ENCODE data around the gene STRA8. TPM values are rescaled to one million over a fixed set of nuclear protein-coding genes. Genes with fewer than 3 reads are reported as not detected.

Gene STRA8
- total RNA-seq, 2 donors from 2014 or later: not detected

DNA sequence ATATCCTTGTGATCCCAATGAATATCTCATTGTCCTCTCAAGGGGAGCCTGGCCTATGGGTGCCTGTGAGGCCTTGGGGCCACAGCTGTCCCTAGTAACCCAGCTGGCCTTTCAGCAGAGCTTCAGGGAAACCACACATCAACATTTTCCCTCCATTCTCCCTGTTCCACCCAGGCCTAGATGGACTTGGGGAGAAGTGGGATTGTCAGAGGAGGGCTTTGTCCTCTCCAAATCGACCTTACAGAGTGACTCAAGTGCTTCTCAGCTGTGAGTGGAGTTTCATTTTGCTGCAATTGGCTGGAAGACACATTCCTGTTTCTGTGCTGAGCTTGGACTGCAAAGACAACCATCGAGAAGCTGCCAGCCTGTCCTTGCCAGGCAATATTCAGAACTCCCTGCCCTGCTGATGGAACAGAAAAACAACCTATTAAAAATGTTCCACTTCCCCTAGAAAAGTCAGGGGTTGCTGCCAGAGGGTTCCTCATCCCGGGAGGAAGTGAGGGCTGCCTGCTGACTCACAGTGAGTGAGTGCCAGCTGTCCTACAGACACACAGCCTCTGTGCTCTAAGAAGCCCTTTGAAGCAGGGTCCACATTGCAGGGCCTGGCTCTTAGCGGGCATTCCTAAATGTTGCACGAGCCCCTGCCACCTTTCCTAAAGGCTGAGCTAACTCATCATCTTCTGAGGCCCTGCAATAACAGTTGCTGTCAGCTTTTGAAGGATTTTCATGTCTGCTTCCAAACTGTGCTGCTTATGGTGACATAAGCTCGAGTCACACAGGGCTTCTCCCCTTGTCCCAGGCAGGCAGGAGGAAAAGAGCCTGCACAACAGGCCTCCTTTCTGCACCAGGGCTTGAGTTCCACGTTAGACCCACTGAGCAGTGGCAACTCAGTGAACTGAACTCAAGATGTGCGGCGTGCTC is 20.5 kb downstream of the STRA8 start:
- Histone ChIP-seq H3K27ac (peak overlapping the region; percentile 90), H3K27me3 (replicated peaks; ENCODE audit: insufficient read depth) (no peaks in the 10 kb centered on the region), H3K4me1 (ENCODE audit: control insufficient read depth in 1 of 2, low read depth in 2 of 2) (peaks cover 19 to 28% of the 10 kb centered on the region in 2 donors), H3K9me3 (no peaks in the 10 kb centered on the region), H3K4me3 (peak overlapping the region; percentile 41), H3K36me3 (no peaks in the 10 kb centered on the region)
- TF ChIP-seq, protein P1, sequence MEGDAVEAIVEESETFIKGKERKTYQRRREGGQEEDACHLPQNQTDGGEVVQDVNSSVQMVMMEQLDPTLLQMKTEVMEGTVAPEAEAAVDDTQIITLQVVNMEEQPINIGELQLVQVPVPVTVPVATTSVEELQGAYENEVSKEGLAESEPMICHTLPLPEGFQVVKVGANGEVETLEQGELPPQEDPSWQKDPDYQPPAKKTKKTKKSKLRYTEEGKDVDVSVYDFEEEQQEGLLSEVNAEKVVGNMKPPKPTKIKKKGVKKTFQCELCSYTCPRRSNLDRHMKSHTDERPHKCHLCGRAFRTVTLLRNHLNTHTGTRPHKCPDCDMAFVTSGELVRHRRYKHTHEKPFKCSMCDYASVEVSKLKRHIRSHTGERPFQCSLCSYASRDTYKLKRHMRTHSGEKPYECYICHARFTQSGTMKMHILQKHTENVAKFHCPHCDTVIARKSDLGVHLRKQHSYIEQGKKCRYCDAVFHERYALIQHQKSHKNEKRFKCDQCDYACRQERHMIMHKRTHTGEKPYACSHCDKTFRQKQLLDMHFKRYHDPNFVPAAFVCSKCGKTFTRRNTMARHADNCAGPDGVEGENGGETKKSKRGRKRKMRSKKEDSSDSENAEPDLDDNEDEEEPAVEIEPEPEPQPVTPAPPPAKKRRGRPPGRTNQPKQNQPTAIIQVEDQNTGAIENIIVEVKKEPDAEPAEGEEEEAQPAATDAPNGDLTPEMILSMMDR (IDR thresholded peaks at IDR 0.05): no peak
- peak; percentile 74 for DNase-seq (ENCODE audit: low spot score)
- ATAC-seq (ENCODE audit: insufficient number of reproducible peaks, low FRiP score, low read depth): peak; percentile 85

DNA sequence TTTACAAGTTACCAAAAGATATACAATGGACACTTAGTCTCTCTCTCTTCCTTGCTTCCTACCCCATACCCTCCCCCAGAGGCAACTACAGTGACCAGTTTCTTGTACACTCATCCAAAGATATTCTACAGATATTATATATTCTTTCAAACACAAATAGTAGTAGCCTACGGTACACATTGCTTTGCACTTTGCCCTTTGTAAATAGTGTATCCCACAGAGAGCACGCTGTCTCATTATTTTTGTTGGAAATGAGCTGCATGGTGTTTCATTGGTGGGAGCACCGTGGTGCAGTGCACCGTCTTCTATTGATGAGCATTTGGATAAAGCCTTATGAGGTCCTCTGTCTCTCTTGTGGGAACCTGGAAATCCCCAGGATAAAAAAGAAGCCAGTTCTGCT is 24.2 kb downstream of the STRA8 start:
- TF ChIP-seq, protein P1 (IDR thresholded peaks at IDR 0.05): no peak
- H3K36me3 ChIP-seq: no peaks in the 10 kb centered on the region
- H3K9me3 ChIP-seq: no peaks in the 10 kb centered on the region
- peaks cover 19 to 44% of the 10 kb centered on the region in 2 donors for H3K4me1 ChIP-seq (ENCODE audit: control insufficient read depth in 1 of 2, low read depth in 2 of 2)
- no peaks in the 10 kb centered on the region for H3K27me3 ChIP-seq (replicated peaks; ENCODE audit: insufficient read depth)
- DNase-seq (ENCODE audit: low spot score): no peak
- no peak for ATAC-seq (ENCODE audit: insufficient number of reproducible peaks, low FRiP score, low read depth)
- H3K4me3 ChIP-seq: no peak overlapping the region
- no peak overlapping the region for H3K27ac ChIP-seq

DNA sequence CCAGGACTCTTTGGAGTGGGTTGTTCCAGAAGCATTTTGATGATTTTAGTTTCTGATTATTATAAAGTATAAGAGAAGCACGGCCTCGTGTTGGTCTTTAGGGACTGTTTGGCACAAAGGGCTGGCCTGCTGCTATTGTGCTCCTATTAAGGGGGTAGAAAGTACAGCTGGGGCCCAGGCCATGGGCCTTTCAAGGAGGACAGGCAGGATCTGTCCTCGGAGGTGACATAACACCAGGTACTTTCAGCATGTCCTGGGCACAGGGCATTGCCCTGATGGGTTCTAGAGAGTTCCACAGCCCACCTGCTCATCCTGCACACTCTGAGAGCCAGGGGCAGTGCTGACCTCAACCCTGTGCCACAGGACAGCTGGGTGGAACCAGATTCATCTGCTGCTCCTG is 24.9 kb downstream of the STRA8 start:
- Histone ChIP-seq H3K27ac (no peak overlapping the region), H3K27me3 (replicated peaks; ENCODE audit: insufficient read depth) (no peaks in the 10 kb centered on the region), H3K9me3 (no peaks in the 10 kb centered on the region), H3K36me3 (no peaks in the 10 kb centered on the region), H3K4me1 (ENCODE audit: control insufficient read depth in 1 of 2, low read depth in 2 of 2) (peaks cover 13 to 36% of the 10 kb centered on the region in 2 donors), H3K4me3 (no peak overlapping the region)
- TF ChIP-seq, protein P1 (IDR thresholded peaks at IDR 0.05): no peak
- DNase-seq (ENCODE audit: low spot score) (no peak), ATAC-seq (ENCODE audit: insufficient number of reproducible peaks, low FRiP score, low read depth) (no peak)

DNA sequence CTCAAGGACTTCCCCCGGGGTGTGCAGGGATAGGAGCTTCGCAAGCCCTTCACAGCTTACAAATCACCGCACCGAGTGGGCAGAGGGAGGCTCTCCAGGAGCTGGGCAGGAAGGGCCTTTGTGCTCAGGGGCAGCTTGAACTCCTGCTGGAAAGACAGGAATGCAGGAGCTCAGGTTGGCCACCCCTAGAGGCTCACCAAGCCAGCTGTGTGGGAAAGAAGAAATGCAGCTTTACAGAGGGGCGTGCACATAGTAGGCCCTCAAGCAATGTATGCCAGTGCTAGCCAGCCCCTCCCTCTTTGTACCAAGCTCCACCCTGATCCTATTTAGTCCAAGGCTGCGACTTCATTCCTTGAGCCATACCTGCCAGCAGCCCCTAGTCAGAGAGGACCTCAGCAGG is 26.1 kb downstream of the STRA8 start:
- Histone ChIP-seq H3K4me3 (no peak overlapping the region), H3K27ac (no peak overlapping the region), H3K9me3 (no peaks in the 10 kb centered on the region), H3K4me1 (ENCODE audit: control insufficient read depth in 1 of 2, low read depth in 2 of 2) (peaks cover 5 to 28% of the 10 kb centered on the region in 2 donors), H3K27me3 (replicated peaks; ENCODE audit: insufficient read depth) (no peaks in the 10 kb centered on the region), H3K36me3 (no peaks in the 10 kb centered on the region)
- DNase-seq (ENCODE audit: low spot score) (no peak), ATAC-seq (ENCODE audit: insufficient number of reproducible peaks, low FRiP score, low read depth) (no peak)
- TF ChIP-seq, protein P1 (IDR thresholded peaks at IDR 0.05): no peak

DNA sequence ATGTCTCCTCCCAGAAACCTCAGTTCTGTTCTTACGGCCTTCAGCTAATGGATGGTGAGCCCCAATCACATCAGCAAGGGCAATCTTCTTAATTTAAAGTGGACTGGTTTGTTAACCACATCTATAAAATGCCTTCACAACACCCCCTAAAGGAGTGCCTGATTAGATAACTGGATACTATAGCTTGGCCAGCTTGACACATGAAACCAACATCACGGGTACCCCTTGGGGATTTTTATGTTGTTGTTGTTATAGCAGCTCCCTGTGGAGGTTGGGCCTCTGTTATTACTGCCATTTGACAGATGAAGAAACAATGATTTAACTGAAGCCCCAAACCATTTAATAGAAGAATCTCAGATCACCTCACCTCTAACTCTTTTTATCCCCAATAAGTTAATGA is 26.8 kb downstream of the STRA8 start:
- DNase-seq (ENCODE audit: low spot score): no peak

More for the DNA sequence above, 26.8 kb downstream of the STRA8 start:
- H3K27ac ChIP-seq: no peak overlapping the region
- H3K9me3 ChIP-seq: no peaks in the 10 kb centered on the region
- no peak overlapping the region for H3K4me3 ChIP-seq
- no peaks in the 10 kb centered on the region for H3K36me3 ChIP-seq
- TF ChIP-seq, protein P1 (IDR thresholded peaks at IDR 0.05): no peak
- no peaks in the 10 kb centered on the region for H3K27me3 ChIP-seq (replicated peaks; ENCODE audit: insufficient read depth)
- no peak for ATAC-seq (ENCODE audit: insufficient number of reproducible peaks, low FRiP score, low read depth)
- H3K4me1 ChIP-seq (ENCODE audit: control insufficient read depth in 1 of 2, low read depth in 2 of 2): peaks cover 0 to 21% of the 10 kb centered on the region in 2 donors

All from thoracic aorta (tissue), 2 donors.